ENCODE measurements around the gene PSTPIP1. TPM values are rescaled to one million over a fixed set of nuclear protein-coding genes. Genes with fewer than 3 reads are reported as not detected.

The PSTPIP1 gene
- polyA plus RNA-seq, 3 donors from 2014 or later, result 84.4 to 127 (median 99.3) TPM

DNA sequence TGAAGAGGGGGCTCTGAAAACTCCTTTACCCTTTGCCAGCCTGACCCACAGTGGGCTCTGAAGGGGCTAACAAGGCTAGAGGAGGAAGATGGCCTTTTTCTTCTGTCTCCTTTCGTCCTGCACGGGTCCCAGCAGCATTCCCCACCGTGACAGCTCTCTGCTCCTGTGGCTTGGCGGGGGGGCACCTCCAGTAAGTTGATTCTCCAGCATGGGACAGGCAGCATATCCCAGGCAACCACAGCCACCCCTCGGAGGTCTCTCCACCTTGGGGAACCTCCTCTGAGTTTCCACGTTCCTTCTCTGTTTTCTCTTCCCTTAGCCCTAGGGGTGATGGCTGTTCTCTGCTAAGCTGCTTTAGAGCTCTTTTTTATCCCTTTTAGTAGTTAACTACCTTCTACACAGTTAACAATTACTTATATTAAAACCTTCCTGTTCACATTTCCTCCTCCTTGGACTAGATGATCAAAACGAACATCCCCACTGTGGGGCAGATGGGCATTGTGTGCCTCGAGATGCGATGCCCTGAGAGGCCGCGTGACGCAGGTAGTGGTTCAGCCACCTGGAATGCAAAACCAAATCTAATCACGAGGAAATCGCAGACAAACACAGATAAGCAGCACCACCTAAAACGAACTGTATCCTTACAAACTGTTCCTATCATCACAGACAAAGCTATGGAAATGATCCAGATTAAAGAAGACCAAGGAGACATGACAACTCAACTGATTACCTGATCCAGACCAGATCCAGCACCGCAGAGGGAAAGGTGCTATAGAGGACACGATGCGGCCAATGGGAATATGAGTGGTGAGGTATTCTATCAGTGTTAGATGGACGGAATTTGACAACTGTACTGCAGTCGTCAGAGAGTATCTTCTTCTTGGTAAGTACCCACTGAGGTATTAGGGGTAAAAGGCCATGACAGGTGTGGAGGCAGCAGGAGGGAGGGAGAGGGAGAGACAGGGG lies 48.3 kb downstream of the PSTPIP1 start:
- Mint-ChIP-seq H3K27ac (peak overlapping the region in 5 of 6 donors; percentile 30 to 78 (median 73)), H3K4me3 (no peak overlapping the region)
- DNase-seq, result no peak

GRCh38 chr15:77044228-77045042 lies 49.5 kb downstream of the PSTPIP1 start:
- Mint-ChIP-seq H3K4me1 (peaks cover 24 to 45% of the 10 kb centered on the region in 2 donors), H3K27ac (peak overlapping the region in 4 of 6 donors; percentile 35 to 81 (median 58)), H3K9me3 (peaks cover 0 to 6% (median 1%) of the 10 kb centered on the region in 6 donors), H3K36me3 (peaks cover 35 to 45% (median 36%) of the 10 kb centered on the region in 3 donors), H3K4me3 (no peak overlapping the region), H3K27me3 (ENCODE audit: low read depth in 3 of 3) (peaks cover 5 to 47% (median 9%) of the 10 kb centered on the region in 3 donors)
- no peak for DNase-seq

More for the DNA sequence above, 48.3 kb downstream of the PSTPIP1 start:
- H3K27me3 Mint-ChIP-seq (ENCODE audit: low read depth in 3 of 3), result peaks cover 8 to 56% (median 9%) of the 10 kb centered on the region in 3 donors
- peaks cover 23 to 38% of the 10 kb centered on the region in 2 donors for H3K4me1 Mint-ChIP-seq
- H3K36me3 Mint-ChIP-seq, result peaks cover 30 to 45% (median 35%) of the 10 kb centered on the region in 3 donors
- peaks cover 0 to 6% (median 2%) of the 10 kb centered on the region in 6 donors for H3K9me3 Mint-ChIP-seq

- Mint-ChIP-seq H3K27ac (peak overlapping the region in 4 of 6 donors; percentile 19 to 82 (median 34)), H3K27me3 (ENCODE audit: low read depth in 3 of 3) (peaks cover under 1 to 32% (median 3%) of the 10 kb centered on the region in 3 donors), H3K36me3 (peaks cover 29 to 39% (median 33%) of the 10 kb centered on the region in 3 donors), H3K4me1 (peaks cover 20 to 39% of the 10 kb centered on the region in 2 donors), H3K9me3 (peaks cover 0 to 1% (median 0%) of the 10 kb centered on the region in 6 donors), H3K4me3 (no peak overlapping the region)
- no peak for DNase-seq
Measured at GRCh38 chr15:77045985-77046384, 51.1 kb downstream of the PSTPIP1 start.

GRCh38 chr15:77046704-77047412 lies 51.9 kb downstream of the PSTPIP1 start:
- Mint-ChIP-seq H3K4me3 (no peak overlapping the region), H3K27ac (peak overlapping the region in 4 of 6 donors; percentile 0 to 82 (median 29)), H3K27me3 (ENCODE audit: low read depth in 3 of 3) (peaks cover 0 to 26% (median 2%) of the 10 kb centered on the region in 3 donors), H3K4me1 (peaks cover 16 to 34% of the 10 kb centered on the region in 2 donors), H3K9me3 (no peaks in the 10 kb centered on the region), H3K36me3 (peaks cover 28 to 39% (median 30%) of the 10 kb centered on the region in 3 donors)
- no peak for DNase-seq

DNA sequence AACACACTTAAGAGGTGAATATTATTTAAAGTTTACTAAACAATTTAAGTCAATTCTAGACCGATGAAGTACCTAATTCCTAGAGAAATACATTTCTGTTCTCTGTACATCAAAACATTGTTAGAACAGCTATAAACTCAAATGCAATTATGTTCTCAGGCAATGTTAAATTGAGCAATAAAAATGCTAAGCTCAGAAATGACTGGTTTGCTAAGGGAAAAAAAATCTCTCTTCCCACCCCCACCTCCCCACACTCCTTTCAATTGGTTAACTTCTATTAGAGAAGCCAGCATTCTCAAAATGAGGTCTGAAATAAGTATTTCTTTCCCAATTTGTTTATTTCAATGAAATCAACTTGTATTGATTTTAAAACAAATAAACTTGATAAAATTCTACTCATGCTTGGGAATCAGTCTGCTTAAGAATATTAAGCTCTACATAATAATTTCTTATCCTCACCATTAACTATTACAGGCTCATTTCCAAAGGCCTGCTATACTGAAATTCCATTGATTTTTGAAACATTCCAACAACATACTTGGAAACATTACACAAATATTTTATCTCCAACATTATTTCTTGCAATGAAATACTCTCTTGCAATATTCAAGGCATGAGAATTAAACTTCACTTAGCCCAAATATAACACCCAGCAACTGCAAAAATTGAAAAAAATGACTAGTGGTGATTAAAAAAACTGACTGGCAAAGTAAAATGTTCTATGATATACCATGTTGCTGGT lies 53.4 kb downstream of the PSTPIP1 start:
- Mint-ChIP-seq H3K9me3 (no peaks in the 10 kb centered on the region), H3K36me3 (peaks cover 27 to 42% (median 28%) of the 10 kb centered on the region in 3 donors), H3K4me1 (peaks cover 12 to 21% of the 10 kb centered on the region in 2 donors), H3K27ac (peak overlapping the region in 2 of 6 donors; percentile 22 to 60), H3K4me3 (no peak overlapping the region), H3K27me3 (ENCODE audit: low read depth in 3 of 3) (peaks cover 0 to 14% (median 2%) of the 10 kb centered on the region in 3 donors)
- DNase-seq, result no peak

DNA sequence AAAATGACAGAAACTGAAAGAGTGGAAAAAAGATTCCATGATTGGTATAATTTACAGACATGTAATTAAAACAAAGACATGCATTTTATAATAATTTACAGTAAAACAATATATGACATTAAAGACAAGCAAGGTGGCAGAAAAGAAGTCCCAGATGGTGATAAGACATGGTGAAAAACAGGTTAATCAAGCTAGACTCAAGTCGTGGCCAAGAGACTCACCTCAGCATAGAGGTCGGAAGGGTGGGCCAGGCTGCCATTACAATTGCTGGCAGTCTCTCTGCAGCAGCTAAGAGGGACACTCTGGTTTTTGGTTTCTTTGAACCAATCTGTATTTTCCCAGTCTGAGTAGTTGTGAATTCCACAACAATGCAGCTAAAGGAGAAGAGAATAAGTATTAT lies 57.6 kb downstream of the PSTPIP1 start:
- peaks cover 9 to 27% of the 10 kb centered on the region in 2 donors for H3K4me1 Mint-ChIP-seq
- H3K9me3 Mint-ChIP-seq, result no peaks in the 10 kb centered on the region
- H3K27ac Mint-ChIP-seq, result no peak overlapping the region
- no peak overlapping the region for H3K4me3 Mint-ChIP-seq
- H3K36me3 Mint-ChIP-seq, result peaks cover 0 to 12% (median 10%) of the 10 kb centered on the region in 3 donors
- DNase-seq, result no peak
- H3K27me3 Mint-ChIP-seq (ENCODE audit: low read depth in 3 of 3), result peaks cover 0 to 2% (median 0%) of the 10 kb centered on the region in 3 donors

DNA sequence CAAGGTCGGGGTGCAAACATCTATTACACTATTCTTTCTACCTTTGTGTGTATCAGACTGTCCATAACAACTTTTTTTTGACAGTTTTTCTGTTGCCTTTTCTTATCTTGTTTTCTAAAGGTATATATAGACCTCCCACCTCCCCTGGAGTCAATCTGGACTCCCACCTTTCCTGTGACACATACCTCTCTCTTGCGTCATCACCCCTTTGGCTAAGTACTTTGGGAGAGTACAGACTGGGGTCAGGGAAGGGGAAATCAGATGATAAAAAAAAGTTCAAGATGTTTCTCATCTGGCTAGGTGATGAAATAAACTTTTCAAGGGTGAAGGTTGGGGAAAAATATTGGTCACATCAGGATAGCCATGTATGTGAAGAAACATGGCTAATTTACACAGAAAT lies 58.8 kb downstream of the PSTPIP1 start:
- H3K4me3 Mint-ChIP-seq, result no peak overlapping the region
- H3K27me3 Mint-ChIP-seq (ENCODE audit: low read depth in 3 of 3), result peaks cover 0 to 2% (median 0%) of the 10 kb centered on the region in 3 donors
- H3K27ac Mint-ChIP-seq, result peak overlapping the region in 1 of 6 donors; percentile 49

DNA sequence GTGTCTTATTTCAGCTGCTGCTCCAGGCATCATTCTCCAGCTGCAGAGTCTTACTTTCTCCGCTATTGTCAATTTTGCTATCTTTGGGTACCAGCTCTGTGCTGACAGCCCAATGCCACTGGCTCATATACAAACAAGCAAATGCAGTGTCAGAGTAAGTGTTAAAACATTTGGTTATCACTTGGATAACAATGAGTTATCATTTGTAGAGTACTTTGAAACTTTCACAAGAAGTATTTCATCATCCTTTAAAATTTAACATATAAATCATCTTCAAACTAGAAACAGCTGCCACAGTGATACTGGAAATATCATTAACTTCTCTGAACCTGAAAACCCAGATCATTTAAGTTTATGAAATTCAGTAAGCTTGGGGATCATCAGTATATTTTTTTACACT lies 62.1 kb downstream of the PSTPIP1 start:
- H3K27me3 Mint-ChIP-seq (ENCODE audit: low read depth in 3 of 3), result peaks cover 0 to 6% (median 0%) of the 10 kb centered on the region in 3 donors
- H3K36me3 Mint-ChIP-seq, result peaks cover 0 to 6% (median 0%) of the 10 kb centered on the region in 3 donors
- H3K9me3 Mint-ChIP-seq, result no peaks in the 10 kb centered on the region
- H3K4me3 Mint-ChIP-seq, result no peak overlapping the region
- H3K4me1 Mint-ChIP-seq, result peaks cover 20 to 54% of the 10 kb centered on the region in 2 donors
- DNase-seq, result no peak
- no peak overlapping the region for H3K27ac Mint-ChIP-seq

More for the DNA sequence above, 58.8 kb downstream of the PSTPIP1 start:
- Mint-ChIP-seq H3K4me1 (peaks cover 14 to 38% of the 10 kb centered on the region in 2 donors), H3K36me3 (peaks cover 0 to 7% (median 5%) of the 10 kb centered on the region in 3 donors), H3K9me3 (no peaks in the 10 kb centered on the region)
- DNase-seq, result no peak

GRCh38 chr15:77057685-77058084 lies 62.8 kb downstream of the PSTPIP1 start:
- Mint-ChIP-seq H3K36me3 (peaks cover 0 to 3% (median 0%) of the 10 kb centered on the region in 3 donors), H3K27ac (peak overlapping the region in 3 of 6 donors; percentile 9 to 55 (median 12)), H3K9me3 (no peaks in the 10 kb centered on the region), H3K4me3 (no peak overlapping the region), H3K4me1 (peaks cover 22 to 59% of the 10 kb centered on the region in 2 donors), H3K27me3 (ENCODE audit: low read depth in 3 of 3) (peaks cover 0 to 6% (median 0%) of the 10 kb centered on the region in 3 donors)
- DNase-seq, result no peak

- Mint-ChIP-seq H3K4me3 (no peak overlapping the region), H3K27me3 (ENCODE audit: low read depth in 3 of 3) (peaks cover 0 to 6% (median 0%) of the 10 kb centered on the region in 3 donors), H3K36me3 (peaks cover 0 to 3% (median 0%) of the 10 kb centered on the region in 3 donors), H3K27ac (peak overlapping the region in 2 of 6 donors; percentile 37 to 55), H3K4me1 (peaks cover 22 to 58% of the 10 kb centered on the region in 2 donors), H3K9me3 (no peaks in the 10 kb centered on the region)
- DNase-seq, result no peak
Measured at GRCh38 chr15:77058468-77058867, 63.5 kb downstream of the PSTPIP1 start.

DNA sequence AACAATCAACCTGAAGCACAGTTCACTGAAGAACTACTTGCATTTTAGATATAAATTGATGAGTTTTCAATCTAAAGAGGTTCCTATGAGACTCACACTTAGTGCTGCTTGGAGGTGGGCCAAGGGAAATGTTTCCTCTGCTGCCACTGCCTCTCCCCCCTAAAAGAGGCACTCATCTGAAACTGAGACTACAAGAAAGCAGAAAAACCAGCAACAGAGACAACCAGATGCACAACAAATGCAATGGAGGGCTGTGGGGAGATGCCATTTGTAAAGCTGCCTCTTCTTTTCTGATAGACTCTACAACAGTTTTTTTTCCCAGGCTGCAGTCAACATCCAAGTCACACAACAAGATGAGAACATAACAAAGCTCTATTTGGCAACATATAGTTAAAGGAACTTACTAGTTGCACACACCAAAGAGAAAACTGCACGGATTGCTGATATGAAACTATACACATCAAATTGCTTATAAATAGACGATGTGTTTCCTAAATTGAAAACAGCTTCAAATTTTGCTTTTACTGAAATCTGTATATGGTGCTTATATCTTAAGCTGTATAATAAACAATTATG lies 64.9 kb downstream of the PSTPIP1 start:
- no peaks in the 10 kb centered on the region for H3K36me3 Mint-ChIP-seq
- peaks cover 18 to 54% of the 10 kb centered on the region in 2 donors for H3K4me1 Mint-ChIP-seq
- H3K27ac Mint-ChIP-seq, result peak overlapping the region in 3 of 6 donors; percentile 29 to 47 (median 36)
- DNase-seq, result no peak
- peaks cover 0 to 6% (median 0%) of the 10 kb centered on the region in 3 donors for H3K27me3 Mint-ChIP-seq (ENCODE audit: low read depth in 3 of 3)
- H3K9me3 Mint-ChIP-seq, result no peaks in the 10 kb centered on the region
- H3K4me3 Mint-ChIP-seq, result no peak overlapping the region

- Mint-ChIP-seq H3K27ac (peak overlapping the region in 2 of 6 donors; percentile 11 to 50), H3K36me3 (no peaks in the 10 kb centered on the region), H3K9me3 (no peaks in the 10 kb centered on the region), H3K4me3 (no peak overlapping the region), H3K4me1 (peaks cover 20 to 58% of the 10 kb centered on the region in 2 donors), H3K27me3 (ENCODE audit: low read depth in 3 of 3) (peaks cover 0 to 6% (median 0%) of the 10 kb centered on the region in 3 donors)
- DNase-seq, result no peak
Measured at GRCh38 chr15:77060546-77060945, 65.6 kb downstream of the PSTPIP1 start.

Data from immature natural killer cell (primary cell).